Epithelial cell of esophagus (primary cell): Measurements from ENCODE around the gene ZNF579.
"Not testable (repeated sequence)": the region's sequence is repeated elsewhere in the genome, so short reads cannot be mapped to it uniquely, and the experiment has no call there.

Experiments
- DNase-seq: peaks from one replicate; pipeline ENCODE4 v3.0.0; 2010; ENCODE audit warnings: low read depth
- H3K4me3 ChIP-seq: 2 replicates; pipeline ENCODE4 v1.5.1; 2011; ENCODE audit warnings: mild to moderate bottlenecking, low read length, control low read depth
- TF ChIP-seq, protein P1 (sequence below): IDR thresholded peaks from 2 replicates; pipeline ENCODE4 v1.5.1; 2011; ENCODE audit warnings: low read depth, mild to moderate bottlenecking, low read length, control low read depth, inconsistent platforms; ENCODE audit not compliant: insufficient read depth; ENCODE audit errors: missing control alignments

The ZNF579 gene

DNA sequence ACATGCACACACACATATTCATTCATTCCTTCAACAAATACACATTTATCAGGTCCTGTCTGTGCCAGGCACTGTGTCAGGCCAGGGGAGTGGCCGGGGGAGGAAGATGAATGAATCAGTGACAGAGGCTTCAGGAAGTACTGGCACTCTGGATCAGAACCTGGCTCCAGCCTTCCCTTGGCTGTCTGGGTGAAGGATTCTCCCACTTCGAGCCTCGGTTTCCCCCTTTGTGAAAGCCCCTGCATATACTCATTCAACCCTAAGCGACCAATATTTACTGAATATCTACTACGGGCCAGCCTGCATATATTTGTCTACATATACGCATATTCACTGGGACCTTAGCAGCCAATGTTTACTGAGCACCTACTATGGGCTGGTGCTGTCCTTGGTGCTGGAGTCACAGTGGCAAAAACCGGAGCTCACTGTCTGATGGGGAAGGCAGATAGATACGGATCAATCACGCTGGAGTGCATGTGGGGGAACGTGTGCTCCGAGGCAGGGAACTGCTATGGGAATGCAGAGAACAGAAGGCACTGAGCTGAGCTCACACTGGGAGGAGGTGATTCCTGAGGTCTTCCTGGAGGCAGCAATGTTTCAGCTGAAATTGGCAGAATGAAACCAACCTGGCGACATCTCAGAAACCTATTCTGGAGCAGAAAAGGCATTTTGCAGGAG, 636 bp upstream of the ZNF579 start:
- peak; percentile 21 for DNase-seq
- peak overlapping the region; percentile 90 for H3K4me3 ChIP-seq
- TF ChIP-seq, protein P1, sequence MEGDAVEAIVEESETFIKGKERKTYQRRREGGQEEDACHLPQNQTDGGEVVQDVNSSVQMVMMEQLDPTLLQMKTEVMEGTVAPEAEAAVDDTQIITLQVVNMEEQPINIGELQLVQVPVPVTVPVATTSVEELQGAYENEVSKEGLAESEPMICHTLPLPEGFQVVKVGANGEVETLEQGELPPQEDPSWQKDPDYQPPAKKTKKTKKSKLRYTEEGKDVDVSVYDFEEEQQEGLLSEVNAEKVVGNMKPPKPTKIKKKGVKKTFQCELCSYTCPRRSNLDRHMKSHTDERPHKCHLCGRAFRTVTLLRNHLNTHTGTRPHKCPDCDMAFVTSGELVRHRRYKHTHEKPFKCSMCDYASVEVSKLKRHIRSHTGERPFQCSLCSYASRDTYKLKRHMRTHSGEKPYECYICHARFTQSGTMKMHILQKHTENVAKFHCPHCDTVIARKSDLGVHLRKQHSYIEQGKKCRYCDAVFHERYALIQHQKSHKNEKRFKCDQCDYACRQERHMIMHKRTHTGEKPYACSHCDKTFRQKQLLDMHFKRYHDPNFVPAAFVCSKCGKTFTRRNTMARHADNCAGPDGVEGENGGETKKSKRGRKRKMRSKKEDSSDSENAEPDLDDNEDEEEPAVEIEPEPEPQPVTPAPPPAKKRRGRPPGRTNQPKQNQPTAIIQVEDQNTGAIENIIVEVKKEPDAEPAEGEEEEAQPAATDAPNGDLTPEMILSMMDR, result no peak

DNA sequence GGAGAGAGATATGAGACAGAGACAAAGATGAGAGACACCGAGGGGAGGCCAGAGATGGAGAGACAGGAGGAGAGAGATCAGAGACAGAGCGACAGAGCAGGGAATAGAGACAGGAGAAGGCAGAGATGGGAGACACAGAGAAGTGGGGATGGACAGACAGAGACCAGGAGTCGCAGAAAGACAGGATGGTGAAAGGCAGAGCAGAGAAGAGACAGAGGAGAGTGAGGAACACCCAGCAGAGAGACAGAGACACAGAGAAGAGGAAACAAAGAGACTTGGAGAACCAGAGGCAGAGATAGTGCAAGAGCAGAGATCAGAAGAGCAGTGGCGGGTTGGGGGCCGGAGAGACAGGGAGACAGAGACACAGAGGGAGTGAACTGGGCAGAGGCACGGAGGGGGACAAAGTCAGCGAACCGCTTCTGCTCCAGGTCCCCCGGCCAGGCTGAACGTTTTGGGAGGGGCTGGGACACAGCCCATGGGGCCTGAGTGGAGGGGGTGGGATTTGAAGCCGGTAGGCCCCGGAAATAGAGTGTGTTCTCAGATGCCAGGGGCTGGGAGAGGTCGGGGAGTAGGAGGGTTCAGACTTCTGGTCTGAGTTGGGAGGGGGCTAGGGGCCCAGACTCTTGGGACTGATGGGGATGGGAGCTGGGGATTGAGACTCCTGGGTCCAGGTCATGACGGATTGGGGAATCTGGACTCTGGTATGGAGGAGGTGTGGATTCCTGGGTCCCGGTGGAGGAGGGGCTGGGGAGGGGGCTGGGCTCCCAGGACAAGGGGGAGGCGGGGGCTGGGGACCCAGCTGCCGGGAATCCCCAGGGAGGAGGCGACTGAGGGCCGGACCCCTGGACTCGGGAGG, 654 bp downstream of the ZNF579 start:
- DNase-seq, result peak; percentile 22
- TF ChIP-seq, protein P1, result no peak
- H3K4me3 ChIP-seq, result peak overlapping the region; percentile 90

DNA sequence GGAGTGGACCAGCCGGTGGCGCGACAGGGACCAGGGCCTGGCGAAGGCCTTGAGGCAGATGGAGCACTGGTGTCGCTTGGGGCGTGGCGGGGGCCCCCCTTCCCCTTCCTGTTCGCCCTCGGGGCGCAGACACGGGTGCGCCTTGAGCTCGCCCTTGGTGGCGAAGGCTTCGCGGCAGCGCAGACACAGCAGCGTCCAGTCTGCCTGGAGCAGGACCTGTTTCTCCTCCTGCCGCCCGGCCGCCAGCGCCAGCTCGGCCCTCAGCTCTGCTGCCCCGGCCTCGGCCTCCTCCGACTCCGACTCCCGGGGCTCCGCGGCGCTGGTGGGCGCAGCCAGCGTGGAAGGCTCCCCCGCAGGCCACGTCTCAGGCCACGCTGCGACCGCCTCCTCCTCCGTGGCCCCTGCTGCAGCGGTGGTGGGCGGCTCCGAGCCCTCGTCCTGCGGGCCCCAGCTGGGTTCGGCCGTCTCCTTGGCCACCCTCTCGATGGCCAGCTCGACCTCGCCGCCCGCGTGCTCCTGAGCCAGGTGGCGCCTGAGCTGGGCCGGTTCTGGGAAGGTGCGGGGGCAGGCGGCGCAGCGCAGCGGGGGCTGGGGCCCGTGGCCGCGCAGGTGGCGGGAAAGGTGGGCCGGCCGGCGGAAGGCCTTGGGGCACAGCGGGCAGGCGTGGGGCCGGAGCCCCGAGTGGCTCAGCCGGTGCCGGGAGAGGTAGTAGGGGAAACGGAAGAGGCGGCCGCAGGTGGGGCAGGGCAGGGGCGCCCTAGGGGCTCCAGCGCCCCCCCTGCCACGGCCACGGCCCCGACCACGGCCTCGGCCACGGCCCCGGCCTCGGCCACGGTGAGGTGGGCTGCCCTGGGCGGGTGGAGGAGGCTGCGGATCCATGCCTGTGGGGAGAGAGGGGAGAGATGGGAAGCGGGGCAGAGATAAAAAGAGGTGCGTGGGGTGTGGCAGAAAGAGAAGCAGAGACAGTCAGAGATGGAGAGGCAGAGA, 1.6 kb downstream of the ZNF579 start:
- H3K4me3 ChIP-seq, result peak overlapping the region; percentile 90
- DNase-seq, result no peak
- TF ChIP-seq, protein P1, result no peak

DNA sequence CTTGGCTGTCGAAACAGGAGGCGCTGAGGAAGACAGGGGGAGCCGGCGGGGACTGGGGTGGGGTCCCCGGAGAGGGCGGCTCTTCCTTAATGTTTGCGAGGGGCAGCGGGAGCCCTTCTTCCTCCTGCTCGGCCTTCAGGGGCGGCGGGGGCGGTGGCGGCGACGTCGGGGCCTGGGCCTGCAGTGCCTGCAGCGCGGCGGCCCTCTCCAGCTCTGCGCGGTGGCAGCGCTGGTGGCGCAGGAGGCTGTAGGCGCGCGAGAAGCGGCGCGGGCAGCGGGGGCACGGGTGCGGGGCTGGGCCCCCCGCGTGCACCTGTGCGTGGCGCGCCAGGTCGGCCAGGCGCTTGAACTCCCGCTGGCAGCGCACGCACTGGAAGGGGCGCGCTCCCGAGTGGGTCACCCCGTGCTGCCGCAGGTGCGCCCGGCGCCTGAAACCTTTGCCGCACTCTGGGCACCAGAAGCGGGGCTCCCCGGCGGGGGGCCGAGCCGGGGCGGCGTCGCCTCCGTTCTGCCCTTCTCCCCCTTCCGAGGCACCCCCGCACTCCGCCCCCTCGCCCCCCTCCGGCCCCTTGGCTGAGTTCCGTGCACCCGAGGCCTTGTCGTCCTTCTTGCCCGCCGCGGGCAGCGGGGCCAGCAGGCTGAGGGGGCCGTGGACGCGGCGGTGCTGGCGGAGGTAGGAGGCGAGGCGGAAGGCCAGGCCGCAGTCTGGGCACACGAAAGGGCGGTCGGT, 2.5 kb downstream of the ZNF579 start:
- TF ChIP-seq, protein P1, result no peak
- H3K4me3 ChIP-seq, result no peak overlapping the region
- DNase-seq, result no peak

DNA sequence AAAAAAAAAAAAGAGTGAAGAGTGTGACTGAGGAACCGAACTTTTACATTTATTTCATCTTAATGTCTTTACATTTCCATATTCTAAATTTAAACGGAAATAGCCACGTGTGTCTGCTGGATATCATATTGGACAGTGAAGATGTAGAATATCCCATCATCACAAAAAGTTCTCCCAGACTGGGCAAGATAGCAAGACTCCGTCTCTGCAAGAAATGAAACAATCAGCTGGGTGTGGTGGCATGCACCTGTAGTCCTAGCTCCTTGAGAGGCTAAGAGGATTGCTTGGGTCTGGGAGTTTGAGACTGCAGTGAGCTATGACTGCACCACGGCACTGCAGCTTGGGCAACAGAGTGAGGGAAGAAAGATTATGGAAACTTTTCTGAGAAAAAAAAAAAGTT, 3.9 kb downstream of the ZNF579 start:
- TF ChIP-seq, protein P1, result no peak
- DNase-seq, result no peak
- H3K4me3 ChIP-seq, result no peak overlapping the region

DNA sequence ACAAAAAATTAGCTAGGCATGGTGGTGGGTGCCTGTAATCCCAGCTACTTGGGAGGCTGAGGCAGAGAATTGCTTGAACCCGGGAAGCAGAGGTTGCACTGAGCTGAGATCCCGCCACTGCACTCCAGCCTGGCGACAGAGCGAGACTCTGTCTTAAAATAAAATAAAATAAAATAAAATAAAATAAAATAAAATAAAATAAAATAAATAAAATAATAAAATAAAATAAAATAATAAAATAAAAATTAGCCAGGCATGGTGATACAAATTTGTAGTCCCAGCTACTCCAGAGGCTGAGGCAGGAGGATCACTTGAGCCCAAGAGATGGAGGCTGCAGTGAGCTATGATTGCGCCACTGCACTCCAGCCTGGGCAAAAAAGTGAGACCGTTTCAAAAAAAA, 6.7 kb downstream of the ZNF579 start:
- DNase-seq, H3K4me3 ChIP-seq: not testable (repeated sequence)

DNA sequence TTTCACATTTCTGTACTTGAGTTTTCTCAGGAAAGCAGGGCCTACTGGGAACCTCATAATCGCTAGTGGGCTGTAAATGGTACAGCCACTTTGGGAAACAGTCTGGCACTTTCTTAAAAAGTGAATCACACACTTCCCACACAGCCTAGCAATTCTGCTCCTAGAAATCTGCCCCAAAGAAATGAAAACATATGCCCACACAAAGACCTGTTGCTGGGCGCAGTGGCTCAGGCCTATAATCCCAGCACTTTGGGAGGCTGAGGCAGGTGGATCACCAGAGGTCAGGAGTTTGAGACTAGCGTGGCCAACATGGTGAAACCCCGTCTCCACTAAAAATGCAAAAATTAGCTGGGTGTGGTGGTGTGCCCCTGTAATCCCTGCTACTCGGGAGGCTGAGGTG, 11.2 kb downstream of the ZNF579 start:
- H3K4me3 ChIP-seq, DNase-seq: not testable (repeated sequence)
